EH (cell line): Measurements from ENCODE around the gene BAZ1B.
"Not testable (repeated sequence)": the region's sequence is repeated elsewhere in the genome, so short reads cannot be mapped to it uniquely, and the experiment has no call there.

ENCODE experiments used
- DNase-seq: peaks from one replicate; pipeline ENCODE4 v3.0.0-alpha.2; 2015; ENCODE audit warnings: low read depth

BAZ1B gene

GRCh38 chr7:73496626-73497025 is 25.5 kb downstream of the BAZ1B start:
- no peak for DNase-seq

GRCh38 chr7:73495507-73495906 is 26.6 kb downstream of the BAZ1B start:
- DNase-seq = not testable (repeated sequence)

- DNase-seq = no peak
Observed at GRCh38 chr7:73489976-73490375, 32.1 kb downstream of the BAZ1B start.

- DNase-seq = peak; percentile 32
Observed at GRCh38 chr7:73487486-73487885, 34.6 kb downstream of the BAZ1B start.

- no peak for DNase-seq
Observed at GRCh38 chr7:73483171-73483570, 38.9 kb downstream of the BAZ1B start.

GRCh38 chr7:73482746-73483145 is 39.3 kb downstream of the BAZ1B start:
- no peak for DNase-seq

- DNase-seq = not testable (repeated sequence)
Observed at GRCh38 chr7:73481521-73481920, 40.6 kb downstream of the BAZ1B start.

GRCh38 chr7:73478549-73478948 is 43.5 kb downstream of the BAZ1B start:
- no peak for DNase-seq

GRCh38 chr7:73477376-73477775 is 44.7 kb downstream of the BAZ1B start:
- no peak for DNase-seq

- DNase-seq = no peak
Observed at GRCh38 chr7:73470208-73470607, 51.9 kb downstream of the BAZ1B start.

- DNase-seq = not testable (repeated sequence)
Observed at GRCh38 chr7:73467046-73467445, 55.0 kb downstream of the BAZ1B start.

GRCh38 chr7:73466112-73466511 is 56.0 kb downstream of the BAZ1B start:
- no peak for DNase-seq

GRCh38 chr7:73463966-73464365 is 58.1 kb downstream of the BAZ1B start:
- no peak for DNase-seq

GRCh38 chr7:73463260-73463659 is 58.8 kb downstream of the BAZ1B start:
- DNase-seq = no peak

GRCh38 chr7:73461782-73462285 is 60.3 kb downstream of the BAZ1B start:
- DNase-seq = no peak

- DNase-seq = no peak
Observed at GRCh38 chr7:73454424-73454823, 67.7 kb downstream of the BAZ1B start.

- DNase-seq = no peak
Observed at GRCh38 chr7:73452999-73453635, 69.0 kb downstream of the BAZ1B start.

GRCh38 chr7:73451780-73452398 is 70.2 kb downstream of the BAZ1B start:
- peak; percentile 67 for DNase-seq

GRCh38 chr7:73449422-73449821 is 72.7 kb downstream of the BAZ1B start:
- DNase-seq = no peak

GRCh38 chr7:73448609-73449008 is 73.5 kb downstream of the BAZ1B start:
- peak; percentile 26 for DNase-seq

- no peak for DNase-seq
Observed at GRCh38 chr7:73447121-73447733, 74.9 kb downstream of the BAZ1B start.

GRCh38 chr7:73446682-73447081 is 75.4 kb downstream of the BAZ1B start:
- DNase-seq = no peak

- no peak for DNase-seq
Observed at GRCh38 chr7:73443548-73444255, 78.4 kb downstream of the BAZ1B start.
